ENCODE results near the gene ANKIB1.

DNA sequence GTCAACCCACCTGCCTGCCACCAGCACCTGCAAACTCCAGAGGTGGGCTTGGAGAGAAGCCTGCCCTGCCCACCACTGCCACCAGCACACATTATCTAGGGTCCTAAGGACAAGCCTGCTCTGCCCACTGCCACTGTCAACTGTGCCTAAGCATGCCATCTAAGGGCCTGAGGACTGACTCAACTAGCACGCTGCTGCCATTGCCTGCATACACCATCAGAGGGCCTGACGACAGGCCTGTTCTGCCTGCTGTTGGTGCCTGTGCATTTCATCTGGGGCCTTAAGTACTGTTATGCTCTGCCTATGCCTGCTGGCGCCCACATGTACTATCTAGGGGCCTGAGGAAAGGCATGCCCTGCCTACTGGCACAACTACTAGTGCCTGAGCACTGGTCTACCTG lies 39.8 kb upstream of the ANKIB1 start:
- TF ChIP-seq, protein P1, sequence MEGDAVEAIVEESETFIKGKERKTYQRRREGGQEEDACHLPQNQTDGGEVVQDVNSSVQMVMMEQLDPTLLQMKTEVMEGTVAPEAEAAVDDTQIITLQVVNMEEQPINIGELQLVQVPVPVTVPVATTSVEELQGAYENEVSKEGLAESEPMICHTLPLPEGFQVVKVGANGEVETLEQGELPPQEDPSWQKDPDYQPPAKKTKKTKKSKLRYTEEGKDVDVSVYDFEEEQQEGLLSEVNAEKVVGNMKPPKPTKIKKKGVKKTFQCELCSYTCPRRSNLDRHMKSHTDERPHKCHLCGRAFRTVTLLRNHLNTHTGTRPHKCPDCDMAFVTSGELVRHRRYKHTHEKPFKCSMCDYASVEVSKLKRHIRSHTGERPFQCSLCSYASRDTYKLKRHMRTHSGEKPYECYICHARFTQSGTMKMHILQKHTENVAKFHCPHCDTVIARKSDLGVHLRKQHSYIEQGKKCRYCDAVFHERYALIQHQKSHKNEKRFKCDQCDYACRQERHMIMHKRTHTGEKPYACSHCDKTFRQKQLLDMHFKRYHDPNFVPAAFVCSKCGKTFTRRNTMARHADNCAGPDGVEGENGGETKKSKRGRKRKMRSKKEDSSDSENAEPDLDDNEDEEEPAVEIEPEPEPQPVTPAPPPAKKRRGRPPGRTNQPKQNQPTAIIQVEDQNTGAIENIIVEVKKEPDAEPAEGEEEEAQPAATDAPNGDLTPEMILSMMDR (IDR thresholded peaks at IDR 0.05), result no peak
- TF ChIP-seq POLR2A (IDR thresholded peaks at IDR 0.05), result no peak
